Keratinocyte (primary cell): ENCODE measurements around the gene TXLNB. TPM values are rescaled to one million over a fixed set of nuclear protein-coding genes. Genes with fewer than 3 reads are reported as not detected.

Source experiments
- DNase-seq: peaks from one replicate; pipeline ENCODE4 v3.0.0-alpha.2; 2011; ENCODE audit warnings: low read depth, missing footprints, low spot score
- FAIRE-seq: peaks from 2 replicates; lab custom pipeline; 2011; peaks lifted over from hg19 to GRCh38; lab: Jason Lieb, UNC
- H2AFZ ChIP-seq: 2 replicates; pipeline ENCODE4 v1.6.0; 2012; ENCODE audit warnings: low read length, control low read depth, inconsistent platforms; ENCODE audit not compliant: control insufficient read depth
- H3K27ac ChIP-seq: 2 replicates; pipeline ENCODE4 v1.5.1; 2011; ENCODE audit warnings: low read length; ENCODE audit not compliant: control insufficient read depth, insufficient read depth
- H3K27me3 ChIP-seq: 3 replicates; pipeline ENCODE4 v1.6.0; 2011; ENCODE audit warnings: low read length; ENCODE audit not compliant: control insufficient read depth, insufficient read depth; ENCODE audit errors: extremely low read depth
- H3K36me3 ChIP-seq, 2 experiments: 2 replicates in 1 of 2; 3 replicates in 1 of 2; pipeline ENCODE4 v1.5.1; 2011; ENCODE audit warnings: low read length in 2 of 2, mild to moderate bottlenecking in 1 of 2; ENCODE audit not compliant: control insufficient read depth in 2 of 2, insufficient read depth in 2 of 2; ENCODE audit errors: extremely low read depth in 1 of 2
- H3K4me1 ChIP-seq: 3 replicates; pipeline ENCODE4 v1.5.1; 2011; ENCODE audit warnings: low read length; ENCODE audit not compliant: control insufficient read depth, insufficient read depth; ENCODE audit errors: extremely low read depth
- H3K4me2 ChIP-seq: 3 replicates; pipeline ENCODE4 v1.6.0; 2011; ENCODE audit warnings: low read depth, low read length; ENCODE audit not compliant: control insufficient read depth, insufficient read depth; ENCODE audit errors: extremely low read depth
- H3K4me3 ChIP-seq, 3 experiments: fragments of 200-600 bp in 1 of 3; sonication (generic) in 1 of 3; 2 replicates in 2 of 3; 3 replicates in 1 of 3; pipeline ENCODE4 v1.5.1; 2011 to 2016; ENCODE audit warnings: low read length in 3 of 3, mild to moderate bottlenecking in 3 of 3, control low read depth in 2 of 3, inconsistent platforms in 1 of 3, low read depth in 1 of 3, mixed read lengths in 1 of 3, mixed run types in 1 of 3, moderate library complexity in 1 of 3; ENCODE audit not compliant: control insufficient read depth in 2 of 3, insufficient read depth in 2 of 3; ENCODE audit errors: extremely low read depth in 1 of 3
- H3K79me2 ChIP-seq: 2 replicates; pipeline ENCODE4 v1.6.0; 2012; ENCODE audit warnings: low read length; ENCODE audit not compliant: control insufficient read depth, insufficient read depth
- H3K9ac ChIP-seq: 3 replicates; pipeline ENCODE4 v1.6.0; 2011; ENCODE audit warnings: low read length; ENCODE audit not compliant: control insufficient read depth, insufficient read depth; ENCODE audit errors: extremely low read depth
- H3K9me1 ChIP-seq: 3 replicates; pipeline ENCODE4 v1.6.0; 2011; ENCODE audit warnings: low read length; ENCODE audit not compliant: control insufficient read depth, insufficient read depth; ENCODE audit errors: extremely low read depth
- H3K9me3 ChIP-seq: 2 replicates; pipeline ENCODE4 v1.5.1; 2012; ENCODE audit warnings: low read depth, low read length; ENCODE audit not compliant: control insufficient read depth
- H4K20me1 ChIP-seq: 3 replicates; pipeline ENCODE4 v1.6.0; 2011; ENCODE audit warnings: low read length; ENCODE audit not compliant: control insufficient read depth, insufficient read depth; ENCODE audit errors: extremely low read depth
- CTCF ChIP-seq, 3 experiments: IDR thresholded peaks in 1 of 3; conservative IDR thresholded peaks in 1 of 3; optimal IDR thresholded peaks in 1 of 3; 2 replicates in 2 of 3; 3 replicates in 1 of 3; pipeline versions ENCODE3 to v1.5.1; 2011; ENCODE audit warnings: low read length in 3 of 3, mild to moderate bottlenecking in 3 of 3, moderate library complexity in 2 of 3, control low read depth in 1 of 3, inconsistent platforms in 1 of 3; ENCODE audit not compliant: insufficient read depth in 2 of 3; ENCODE audit errors: extremely low read depth in 1 of 3
- EZH2 ChIP-seq: IDR thresholded peaks from one replicate; pipeline ENCODE4 v1.6.1; 2012; ENCODE audit warnings: inconsistent platforms, mild to moderate bottlenecking, low read length, moderate library complexity
- dilution Hi-C: fragments of 300-500 bp; cut with MboI; formaldehyde crosslinking; loops from one replicate; pipeline ENCODE4 v1.7.0; 2020; ENCODE audit warnings: low sequenced_read_pairs; ENCODE audit not compliant: extremely low pct_ligation_motif_present
- polyA plus RNA-seq, 5 experiments: library from polyadenylated mRNA; depleted of rRNA in 3 of 5; stranded (reverse) in 3 of 5; stranded (forward) in 1 of 5; unstranded in 1 of 5; fragments of >200 nt; gene quantifications; 1 replicate in 1 of 5; 2 replicates in 3 of 5; 3 replicates in 1 of 5; pipeline versions ENCODE4 v1.2.1 to v1.2.3, GENCODE V29; 2011 to 2012; ENCODE audit warnings: missing spikeins in 2 of 5, low read depth in 1 of 5, low replicate concordance in 1 of 5

Gene TXLNB
- polyA plus RNA-seq, 1 donor (not counting 4 experiments of a cell fraction or from before 2014, with no cell fraction given), result 0.03 TPM

- no peak overlapping the region for H3K27ac ChIP-seq
- H3K9me3 ChIP-seq, result no peaks in the 10 kb centered on the region
- H3K79me2 ChIP-seq, result no peaks in the 10 kb centered on the region
- H2AFZ ChIP-seq, result no peak overlapping the region
- no peaks in the 10 kb centered on the region for H3K9me1 ChIP-seq
- H3K4me1 ChIP-seq, result no peaks in the 10 kb centered on the region
- TF ChIP-seq CTCF (optimal IDR thresholded peaks at IDR 0.05 in 1 of 3, IDR thresholded peaks at IDR 0.05 in 1 of 3, conservative IDR thresholded peaks at IDR 0.05 in 1 of 3; ENCODE audit: extremely low read depth in 1 of 3, insufficient read depth in 2 of 3, low read length in 3 of 3) (no peak), EZH2 (no peak)
- H4K20me1 ChIP-seq, result no peaks in the 10 kb centered on the region
- dilution Hi-C loops, result no loop called here
- no peak for FAIRE-seq
- H3K36me3 ChIP-seq, result no peaks in the 10 kb centered on the region
- no peak overlapping the region for H3K9ac ChIP-seq
- DNase-seq, result no peak
- H3K4me2 ChIP-seq, result no peak overlapping the region
- H3K27me3 ChIP-seq, result no peaks in the 10 kb centered on the region
- H3K4me3 ChIP-seq, result no peak overlapping the region
Measured at GRCh38 chr6:139320081-139320480, 28.3 kb upstream of the TXLNB start.

- Histone ChIP-seq H3K9me1 (no peaks in the 10 kb centered on the region), H3K27me3 (no peaks in the 10 kb centered on the region), H3K27ac (no peak overlapping the region), H3K4me2 (no peak overlapping the region), H3K79me2 (no peaks in the 10 kb centered on the region), H3K36me3 (no peaks in the 10 kb centered on the region), H3K9me3 (no peaks in the 10 kb centered on the region), H4K20me1 (no peaks in the 10 kb centered on the region), H3K4me3 (no peak overlapping the region), H3K4me1 (peaks cover 2% of the 10 kb centered on the region), H3K9ac (no peak overlapping the region), H2AFZ (no peak overlapping the region)
- DNase-seq (no peak), FAIRE-seq (no peak)
- TF ChIP-seq EZH2 (no peak), CTCF (optimal IDR thresholded peaks at IDR 0.05 in 1 of 3, IDR thresholded peaks at IDR 0.05 in 1 of 3, conservative IDR thresholded peaks at IDR 0.05 in 1 of 3; ENCODE audit: extremely low read depth in 1 of 3, insufficient read depth in 2 of 3, low read length in 3 of 3) (no peak)
- dilution Hi-C loops, result no loop called here
Measured at GRCh38 chr6:139316622-139317317, 25.0 kb upstream of the TXLNB start.
